KMS-11 (cell line): ENCODE data around the gene RGPD6.
"Not testable (repeated sequence)": the region's sequence is repeated elsewhere in the genome, so short reads cannot be mapped to it uniquely, and the experiment has no call there.

Experiments
- H2AFZ ChIP-seq: fragments of 200-600 bp; sonication (generic); 2 replicates; pipeline ENCODE4 v1.6.1; 2016; ENCODE audit warnings: antibody characterized with exemption, mixed run types, low read depth
- H3K27ac ChIP-seq: fragments of 200-600 bp; sonication (generic); 2 replicates; pipeline ENCODE4 v1.6.1; 2016; ENCODE audit warnings: mild to moderate bottlenecking, mixed run types
- H3K27me3 ChIP-seq: fragments of 200-600 bp; sonication (generic); 2 replicates; pipeline ENCODE4 v1.6.1; 2017; ENCODE audit warnings: mild to moderate bottlenecking, low read depth, mixed run types, moderate library complexity; ENCODE audit not compliant: insufficient read depth
- H3K36me3 ChIP-seq: fragments of 200-600 bp; sonication (generic); 2 replicates; pipeline ENCODE4 v1.6.1; 2017; ENCODE audit warnings: mild to moderate bottlenecking, mixed run types; ENCODE audit not compliant: insufficient read depth
- H3K4me1 ChIP-seq: fragments of 200-600 bp; sonication (generic); 2 replicates; pipeline ENCODE4 v1.6.1; 2016; ENCODE audit warnings: mild to moderate bottlenecking, low read depth, mixed run types; ENCODE audit not compliant: poor library complexity, severe bottlenecking
- H3K4me2 ChIP-seq: fragments of 200-600 bp; sonication (generic); 2 replicates; pipeline ENCODE4 v1.7.0; 2016; ENCODE audit warnings: mild to moderate bottlenecking, mixed run types
- H3K4me3 ChIP-seq: fragments of 200-600 bp; sonication (generic); IDR thresholded peaks from 2 replicates; pipeline ENCODE4 v1.6.1; 2017; ENCODE audit warnings: low read depth, low read length, mixed read lengths; ENCODE audit not compliant: insufficient read depth
- H3K79me2 ChIP-seq: fragments of 200-600 bp; sonication (generic); 2 replicates; pipeline ENCODE4 v1.6.1; 2016; ENCODE audit warnings: low read depth, mixed run types; ENCODE audit not compliant: insufficient read depth
- H3K9ac ChIP-seq: fragments of 200-600 bp; sonication (generic); 2 replicates; pipeline ENCODE4 v1.6.1; 2016; ENCODE audit warnings: mild to moderate bottlenecking, mixed run types
- H4K20me1 ChIP-seq: fragments of 200-600 bp; sonication (generic); 2 replicates; pipeline ENCODE4 v1.6.1; 2016; ENCODE audit warnings: mild to moderate bottlenecking, mixed run types; ENCODE audit not compliant: insufficient read depth

Gene RGPD6

DNA sequence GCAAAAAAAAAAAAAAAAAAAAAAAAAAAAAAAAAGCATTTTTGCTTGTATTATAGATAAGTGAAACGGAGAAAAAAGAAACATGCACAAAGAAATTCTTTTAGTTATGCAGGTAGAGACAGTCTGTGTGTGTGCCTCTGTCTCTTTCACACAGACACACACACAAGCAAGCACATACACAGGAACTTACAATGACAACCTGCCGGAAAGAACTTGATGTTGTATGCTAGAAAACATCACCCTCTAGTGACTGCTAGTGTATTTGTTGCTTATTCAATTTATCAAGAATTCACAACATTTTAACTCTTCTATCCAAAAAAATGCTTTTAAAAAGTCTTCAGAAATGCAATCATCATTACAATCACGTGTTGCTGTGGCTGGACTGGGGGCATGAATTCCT is 95.8 kb downstream of the RGPD6 start:
- H2AFZ ChIP-seq, H3K4me2 ChIP-seq, H3K4me3 ChIP-seq, H3K27me3 ChIP-seq, H4K20me1 ChIP-seq, H3K4me1 ChIP-seq, H3K36me3 ChIP-seq, H3K27ac ChIP-seq, H3K79me2 ChIP-seq, H3K9ac ChIP-seq: not testable (repeated sequence)

DNA sequence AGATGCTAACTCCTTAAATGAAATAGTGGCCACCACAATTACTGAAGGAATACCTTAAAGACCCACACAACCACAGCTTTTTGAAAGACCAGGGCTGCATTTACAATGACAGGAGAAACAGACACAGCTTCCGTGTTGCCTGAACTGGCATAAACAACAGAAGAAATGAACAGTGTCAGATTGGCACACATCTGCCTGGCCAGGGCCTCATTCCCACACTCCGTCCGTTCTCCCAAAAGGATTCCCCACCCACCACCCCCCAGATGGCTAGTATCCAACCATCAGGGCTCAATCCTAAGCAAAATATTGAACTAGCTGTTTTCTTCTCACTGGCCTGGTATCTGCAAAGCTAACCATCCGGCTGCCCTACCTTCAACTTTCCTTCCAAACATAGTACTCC is 96.9 kb downstream of the RGPD6 start:
- not testable (repeated sequence) for H3K4me2 ChIP-seq, H3K79me2 ChIP-seq, H3K36me3 ChIP-seq, H3K9ac ChIP-seq, H3K27ac ChIP-seq, H2AFZ ChIP-seq, H3K27me3 ChIP-seq, H3K4me3 ChIP-seq, H4K20me1 ChIP-seq, H3K4me1 ChIP-seq

DNA sequence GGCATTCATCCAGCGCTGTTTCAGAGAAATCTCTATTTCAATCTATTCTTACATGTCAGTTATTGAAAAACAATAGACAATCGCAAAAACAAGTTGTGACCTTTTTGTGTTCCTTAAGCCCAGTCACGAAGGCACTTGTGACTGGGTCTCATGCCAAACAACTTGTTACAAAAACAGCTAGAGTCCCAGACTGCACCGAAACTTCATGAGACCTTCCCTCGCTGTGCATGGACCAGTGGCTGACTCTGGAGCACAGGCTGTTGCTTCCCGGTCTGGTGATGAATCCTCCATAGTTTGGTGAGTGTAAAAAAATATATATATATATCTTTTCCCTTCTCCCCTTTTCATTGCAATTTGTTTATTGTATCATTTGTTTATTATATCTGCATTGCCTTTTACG is 99.7 kb downstream of the RGPD6 start:
- H3K4me3 ChIP-seq, H3K36me3 ChIP-seq, H3K4me1 ChIP-seq, H3K9ac ChIP-seq, H3K27ac ChIP-seq, H3K4me2 ChIP-seq, H2AFZ ChIP-seq, H3K27me3 ChIP-seq, H4K20me1 ChIP-seq, H3K79me2 ChIP-seq: not testable (repeated sequence)

DNA sequence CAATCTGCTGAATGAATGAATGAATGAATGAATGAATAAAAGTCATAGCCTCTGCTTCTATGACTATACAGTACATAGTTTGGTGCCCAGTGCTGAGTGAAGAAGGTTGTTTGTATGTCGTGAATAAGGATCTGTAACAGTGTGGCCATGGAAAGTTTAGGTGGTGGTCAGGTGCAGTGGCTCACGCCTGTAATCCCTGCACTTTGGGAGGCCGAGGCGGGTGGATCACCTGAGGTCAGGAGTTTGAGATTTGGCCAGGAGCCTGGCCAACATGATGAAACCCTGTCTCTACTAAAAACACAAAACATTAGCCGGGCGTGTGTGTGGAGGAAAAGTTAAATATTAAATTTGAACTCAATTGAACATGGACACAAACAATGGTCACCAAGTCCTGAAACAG is 100.1 kb downstream of the RGPD6 start:
- H3K9ac ChIP-seq, H2AFZ ChIP-seq, H4K20me1 ChIP-seq, H3K4me3 ChIP-seq, H3K4me1 ChIP-seq, H3K4me2 ChIP-seq, H3K79me2 ChIP-seq, H3K27ac ChIP-seq, H3K36me3 ChIP-seq, H3K27me3 ChIP-seq: not testable (repeated sequence)

DNA sequence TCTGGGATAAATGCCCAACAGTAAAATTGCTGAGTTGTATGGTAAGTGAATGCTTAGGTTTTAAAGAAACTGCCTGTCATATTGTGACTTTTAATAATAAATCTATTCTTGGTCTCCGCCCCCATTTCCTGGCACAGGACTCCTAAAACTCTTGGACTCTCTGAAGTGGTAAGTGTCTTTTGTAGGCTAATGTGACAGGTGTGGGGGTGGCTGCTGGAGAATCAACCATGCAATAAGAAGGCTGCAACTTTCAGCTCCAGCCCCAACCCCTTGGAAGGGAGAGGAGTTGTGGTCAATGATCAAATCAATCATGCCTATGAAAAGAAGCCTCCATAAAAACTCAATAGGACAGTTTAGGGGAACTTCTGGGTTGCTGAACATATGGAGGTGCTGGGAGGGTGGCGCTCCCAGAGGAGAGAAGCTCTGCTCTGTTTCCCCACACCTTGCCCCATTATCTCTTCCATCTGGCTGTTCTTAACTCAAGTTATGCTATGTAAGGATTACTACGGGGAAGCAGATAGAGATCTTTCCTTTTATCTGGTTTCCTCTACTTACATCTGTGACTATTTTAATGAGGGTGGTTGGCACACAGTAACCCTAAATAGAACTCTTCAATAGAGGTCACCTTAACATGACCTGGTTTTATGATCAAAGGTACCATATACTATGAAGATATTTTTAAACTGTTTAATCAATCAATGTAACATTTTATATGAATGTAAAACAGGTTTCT is 101.2 kb downstream of the RGPD6 start:
- H4K20me1 ChIP-seq, H3K27ac ChIP-seq, H3K27me3 ChIP-seq, H3K4me3 ChIP-seq, H3K36me3 ChIP-seq, H3K79me2 ChIP-seq, H3K4me1 ChIP-seq, H2AFZ ChIP-seq, H3K9ac ChIP-seq, H3K4me2 ChIP-seq: not testable (repeated sequence)

DNA sequence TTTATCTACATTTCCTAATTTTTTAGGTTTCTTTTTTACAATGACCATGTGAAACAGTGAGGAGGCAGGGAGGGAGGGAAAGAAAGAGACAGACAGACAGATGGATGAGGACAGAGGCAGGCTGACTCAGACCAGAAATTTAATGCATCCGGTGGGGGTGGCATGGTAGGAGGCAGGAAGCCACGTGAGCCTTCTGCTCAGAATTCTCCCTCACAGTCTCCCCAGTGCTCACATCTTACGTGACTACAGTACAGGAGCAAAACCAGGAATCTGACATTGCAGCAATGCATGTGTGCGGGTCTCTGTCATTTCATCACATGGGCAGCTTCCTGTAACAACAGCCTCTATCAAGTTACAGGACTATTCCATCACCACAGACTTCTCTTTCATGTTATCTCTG is 102.1 kb downstream of the RGPD6 start:
- H2AFZ ChIP-seq, H4K20me1 ChIP-seq, H3K36me3 ChIP-seq, H3K4me1 ChIP-seq, H3K4me3 ChIP-seq, H3K4me2 ChIP-seq, H3K9ac ChIP-seq, H3K79me2 ChIP-seq, H3K27ac ChIP-seq, H3K27me3 ChIP-seq: not testable (repeated sequence)

DNA sequence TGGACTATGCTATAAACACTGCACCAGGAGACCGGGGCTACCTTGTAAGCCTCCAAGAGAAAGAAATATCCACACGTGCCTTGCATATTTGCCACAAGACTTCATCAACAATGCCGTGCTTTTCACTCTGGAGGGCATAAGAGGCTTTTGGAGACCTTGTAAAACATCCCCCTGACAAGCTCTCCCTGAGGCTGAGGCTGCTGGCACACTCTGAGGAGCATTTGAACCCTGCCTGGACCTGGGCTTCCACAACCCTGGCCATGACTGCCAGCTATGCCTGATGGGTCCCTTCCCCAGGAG is 104.0 kb downstream of the RGPD6 start:
- not testable (repeated sequence) for H3K4me2 ChIP-seq, H4K20me1 ChIP-seq

DNA sequence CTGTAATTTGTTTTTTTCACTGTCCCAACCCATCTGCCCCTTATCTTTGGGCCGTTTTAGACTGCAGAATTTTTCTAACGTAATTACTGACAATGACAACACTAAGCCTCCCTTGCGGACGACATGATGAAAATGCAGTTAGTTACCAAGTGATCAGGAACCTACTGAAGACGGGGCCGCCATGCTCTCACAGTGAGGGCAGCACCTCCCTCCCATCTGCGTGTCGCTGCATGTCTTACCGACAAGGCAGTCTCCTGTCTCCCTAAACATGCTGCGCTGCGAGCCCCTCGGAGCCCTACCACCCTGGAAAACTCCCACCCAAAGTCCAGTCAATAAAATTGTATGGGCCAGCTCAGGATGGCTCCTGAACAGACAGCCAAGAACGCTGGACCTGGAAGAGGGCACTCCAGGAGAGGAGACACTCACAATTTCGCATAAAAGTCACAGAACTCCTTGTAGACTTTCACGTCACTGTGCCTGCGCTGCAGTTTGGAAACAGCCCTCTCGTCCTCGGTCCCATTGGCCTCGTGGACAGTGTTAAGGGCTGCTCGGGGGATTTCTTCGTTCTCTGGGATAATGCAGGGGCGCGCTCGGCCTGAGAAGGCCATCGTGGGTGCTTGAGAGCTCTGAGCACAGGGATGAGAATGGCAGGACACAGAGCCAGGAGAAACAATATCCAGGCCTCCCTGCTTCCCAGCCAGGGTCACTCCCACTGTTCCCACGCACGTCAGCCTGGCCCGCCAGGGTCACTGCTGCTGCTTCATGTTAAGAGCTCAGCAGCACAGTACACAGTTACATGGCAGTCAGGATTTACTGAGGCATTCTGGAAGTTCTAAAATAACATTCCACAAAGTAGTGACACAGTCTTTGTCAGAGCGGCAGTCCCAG is 104.6 kb downstream of the RGPD6 start, which contains the start of gene LIMS4:
TSS of gene LIMS4 (minus strand) at position 646 of the 888 bp plus-strand sequence. CDS start at position 608, 38 bp downstream.
- H2AFZ ChIP-seq, H3K27ac ChIP-seq, H3K4me3 ChIP-seq, H3K79me2 ChIP-seq, H3K4me1 ChIP-seq, H3K27me3 ChIP-seq, H4K20me1 ChIP-seq, H3K9ac ChIP-seq, H3K36me3 ChIP-seq, H3K4me2 ChIP-seq: not testable (repeated sequence)

More for the DNA sequence above, 104.0 kb downstream of the RGPD6 start:
- H3K9ac ChIP-seq, H3K4me3 ChIP-seq, H3K27me3 ChIP-seq, H2AFZ ChIP-seq, H3K27ac ChIP-seq, H3K4me1 ChIP-seq, H3K79me2 ChIP-seq, H3K36me3 ChIP-seq: not testable (repeated sequence)

DNA sequence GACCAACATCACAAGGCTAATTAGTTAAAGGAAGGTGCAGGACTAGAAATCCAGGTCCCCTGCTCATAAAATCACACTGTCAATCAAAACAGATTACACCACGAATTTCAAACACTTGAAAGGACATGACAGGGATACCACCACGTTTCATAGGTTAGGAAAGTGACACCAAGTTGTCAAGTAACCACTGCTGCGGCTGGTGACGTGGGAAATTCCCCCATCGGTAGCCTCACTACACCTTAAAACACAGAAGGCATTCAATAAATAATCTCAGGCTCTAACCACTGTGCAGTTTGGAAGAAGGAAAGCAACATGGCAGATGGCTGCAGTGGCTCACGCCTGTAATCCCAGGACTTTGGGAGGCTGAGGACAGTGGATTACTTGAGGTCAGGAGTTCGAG is 108.1 kb downstream of the RGPD6 start:
- not testable (repeated sequence) for H3K4me2 ChIP-seq, H3K27me3 ChIP-seq, H2AFZ ChIP-seq, H3K9ac ChIP-seq, H3K36me3 ChIP-seq, H3K4me1 ChIP-seq, H4K20me1 ChIP-seq, H3K4me3 ChIP-seq, H3K27ac ChIP-seq, H3K79me2 ChIP-seq

DNA sequence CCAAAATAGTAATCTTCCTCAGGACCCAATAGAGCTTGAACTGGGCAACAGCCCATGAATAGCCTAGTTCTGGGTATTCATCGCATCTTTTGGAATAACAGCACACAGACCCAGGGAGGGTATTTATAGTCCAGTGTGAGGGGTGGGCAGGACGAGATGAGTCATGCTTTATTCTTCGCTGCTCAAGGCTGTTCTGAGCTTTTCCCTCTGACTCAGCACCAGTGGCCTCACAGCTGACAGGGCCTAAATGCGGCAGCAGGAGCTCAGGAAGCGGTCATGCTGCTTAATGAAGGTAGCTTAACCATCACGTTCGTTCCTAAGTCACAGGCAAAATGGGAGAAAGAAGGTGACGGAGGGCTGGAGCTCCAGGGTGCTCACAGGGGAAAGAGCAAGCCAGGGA is 111.7 kb downstream of the RGPD6 start:
- H4K20me1 ChIP-seq, H3K27ac ChIP-seq, H3K36me3 ChIP-seq, H3K79me2 ChIP-seq, H3K27me3 ChIP-seq, H3K4me1 ChIP-seq, H2AFZ ChIP-seq, H3K4me2 ChIP-seq, H3K9ac ChIP-seq, H3K4me3 ChIP-seq: not testable (repeated sequence)
